Measurements from ENCODE around the gene CCL16. TPM values are rescaled to one million over a fixed set of nuclear protein-coding genes. Genes with fewer than 3 reads are reported as not detected.

Gene CCL16
- total RNA-seq, 1 experiment from 2014 or later: not detected

DNA sequence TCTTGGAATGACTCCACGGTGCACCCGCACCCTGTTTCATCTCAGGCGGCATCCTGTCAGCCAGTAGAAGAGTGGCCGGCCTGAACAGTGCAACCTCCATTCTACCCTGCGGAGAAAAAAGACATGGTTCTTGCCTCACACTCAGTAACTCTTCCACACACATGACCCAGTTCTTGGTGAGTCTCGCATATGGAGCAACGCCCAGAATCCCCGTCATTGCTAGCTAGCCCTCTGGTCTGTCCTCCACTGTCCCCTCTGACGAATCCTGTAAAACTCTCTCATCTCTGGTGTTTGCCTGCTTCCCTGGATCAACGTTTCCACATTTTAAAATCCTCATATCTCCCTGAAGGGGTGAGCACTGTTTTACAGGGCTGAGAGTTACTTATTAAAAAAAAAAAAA, 46.5 kb downstream of the CCL16 start:
- H3K36me3 Mint-ChIP-seq (ENCODE audit: insufficient read depth, unreplicated experiment): peaks cover 7% of the 10 kb centered on the region
- Histone ChIP-seq H3K4me3 (ENCODE audit: low read depth, low read length) (no peak overlapping the region), H3K36me3 (ENCODE audit: control insufficient read depth, insufficient read depth, low read length) (no peaks in the 10 kb centered on the region), H3K27me3 (replicated peaks; ENCODE audit: control insufficient read depth, insufficient read depth, low read length) (no peaks in the 10 kb centered on the region), H3K9me3 (no peaks in the 10 kb centered on the region), H3K4me1 (peaks cover 3% of the 10 kb centered on the region; the same call in 1 of the 2 replicates)
- H3K27ac Mint-ChIP-seq (ENCODE audit: unreplicated experiment): no peak overlapping the region
- no peak overlapping the region for H3K4me3 Mint-ChIP-seq (ENCODE audit: unreplicated experiment)
- ChIA-PET POLR2A (no interaction called here), CTCF (interaction anchor here (0.7 kb wide), 1 partner anchor 205 kb away, joined by 6 read pairs; no protein-coding TSS in a partner anchor)
- no TSS peak for BruUV-seq (replicated peaks)
- peaks cover 14% of the 10 kb centered on the region for H3K4me1 Mint-ChIP-seq (ENCODE audit: low read depth, unreplicated experiment)
- H3K27me3 Mint-ChIP-seq (ENCODE audit: insufficient read depth, unreplicated experiment): no peaks in the 10 kb centered on the region
- DNase-seq: no peak
- no peaks in the 10 kb centered on the region for H3K9me3 Mint-ChIP-seq (ENCODE audit: unreplicated experiment)
- TF ChIP-seq, protein P1, sequence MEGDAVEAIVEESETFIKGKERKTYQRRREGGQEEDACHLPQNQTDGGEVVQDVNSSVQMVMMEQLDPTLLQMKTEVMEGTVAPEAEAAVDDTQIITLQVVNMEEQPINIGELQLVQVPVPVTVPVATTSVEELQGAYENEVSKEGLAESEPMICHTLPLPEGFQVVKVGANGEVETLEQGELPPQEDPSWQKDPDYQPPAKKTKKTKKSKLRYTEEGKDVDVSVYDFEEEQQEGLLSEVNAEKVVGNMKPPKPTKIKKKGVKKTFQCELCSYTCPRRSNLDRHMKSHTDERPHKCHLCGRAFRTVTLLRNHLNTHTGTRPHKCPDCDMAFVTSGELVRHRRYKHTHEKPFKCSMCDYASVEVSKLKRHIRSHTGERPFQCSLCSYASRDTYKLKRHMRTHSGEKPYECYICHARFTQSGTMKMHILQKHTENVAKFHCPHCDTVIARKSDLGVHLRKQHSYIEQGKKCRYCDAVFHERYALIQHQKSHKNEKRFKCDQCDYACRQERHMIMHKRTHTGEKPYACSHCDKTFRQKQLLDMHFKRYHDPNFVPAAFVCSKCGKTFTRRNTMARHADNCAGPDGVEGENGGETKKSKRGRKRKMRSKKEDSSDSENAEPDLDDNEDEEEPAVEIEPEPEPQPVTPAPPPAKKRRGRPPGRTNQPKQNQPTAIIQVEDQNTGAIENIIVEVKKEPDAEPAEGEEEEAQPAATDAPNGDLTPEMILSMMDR (IDR thresholded peaks at IDR 0.05; ENCODE audit: insufficient read depth in 1 of 2, low read depth in 1 of 2, low read length in 1 of 2, severe bottlenecking in 1 of 2, unreplicated experiment in 1 of 2): no peak
- intact Hi-C loops (cut with micrococcal nuclease; ENCODE audit: unreplicated experiment): loop anchor here (5.0 kb wide), 1 partner anchor 87 kb away; no protein-coding TSS in a partner anchor

DNA sequence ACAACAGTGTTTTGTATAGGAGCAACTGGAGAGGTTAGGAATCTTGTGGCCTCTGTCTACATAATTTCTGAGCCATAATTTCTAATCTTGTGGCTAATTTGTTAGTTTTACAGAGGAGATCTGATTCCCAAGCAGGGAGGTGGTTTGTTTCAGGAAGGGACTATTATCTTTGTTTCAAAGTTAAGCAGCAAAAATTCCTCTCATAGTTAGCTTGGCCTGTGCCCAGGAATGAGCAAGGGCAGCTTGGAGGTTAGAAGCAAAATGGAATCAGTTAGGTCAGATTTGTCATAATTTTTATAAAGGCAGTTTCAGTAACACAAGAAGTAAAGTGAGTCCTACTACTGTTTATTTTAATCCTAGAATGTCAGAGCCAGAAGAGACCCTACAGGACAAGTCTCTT, 48.7 kb downstream of the CCL16 start:
- Histone ChIP-seq H3K9me3 (no peaks in the 10 kb centered on the region), H3K27me3 (replicated peaks; ENCODE audit: control insufficient read depth, insufficient read depth, low read length) (no peaks in the 10 kb centered on the region), H3K4me3 (ENCODE audit: low read depth, low read length) (no peak overlapping the region), H3K36me3 (ENCODE audit: control insufficient read depth, insufficient read depth, low read length) (no peaks in the 10 kb centered on the region), H3K4me1 (peaks cover 3% of the 10 kb centered on the region; the same call in 1 of the 2 replicates)
- BruUV-seq (replicated peaks): no TSS peak
- TF ChIP-seq, protein P1 (IDR thresholded peaks at IDR 0.05; ENCODE audit: insufficient read depth in 1 of 2, low read depth in 1 of 2, low read length in 1 of 2, severe bottlenecking in 1 of 2, unreplicated experiment in 1 of 2): no peak
- H3K4me3 Mint-ChIP-seq (ENCODE audit: unreplicated experiment): no peak overlapping the region
- ChIA-PET CTCF (no interaction called here), POLR2A (no interaction called here)
- peaks cover 7% of the 10 kb centered on the region for H3K36me3 Mint-ChIP-seq (ENCODE audit: insufficient read depth, unreplicated experiment)
- H3K4me1 Mint-ChIP-seq (ENCODE audit: low read depth, unreplicated experiment): peaks cover 20% of the 10 kb centered on the region
- no peak for DNase-seq
- no peak overlapping the region for H3K27ac Mint-ChIP-seq (ENCODE audit: unreplicated experiment)
- H3K27me3 Mint-ChIP-seq (ENCODE audit: insufficient read depth, unreplicated experiment): no peaks in the 10 kb centered on the region
- intact Hi-C loops (cut with micrococcal nuclease; ENCODE audit: unreplicated experiment): loop anchor here (5.0 kb wide), 1 partner anchor 85 kb away; no protein-coding TSS in a partner anchor
- H3K9me3 Mint-ChIP-seq (ENCODE audit: unreplicated experiment): no peaks in the 10 kb centered on the region

DNA sequence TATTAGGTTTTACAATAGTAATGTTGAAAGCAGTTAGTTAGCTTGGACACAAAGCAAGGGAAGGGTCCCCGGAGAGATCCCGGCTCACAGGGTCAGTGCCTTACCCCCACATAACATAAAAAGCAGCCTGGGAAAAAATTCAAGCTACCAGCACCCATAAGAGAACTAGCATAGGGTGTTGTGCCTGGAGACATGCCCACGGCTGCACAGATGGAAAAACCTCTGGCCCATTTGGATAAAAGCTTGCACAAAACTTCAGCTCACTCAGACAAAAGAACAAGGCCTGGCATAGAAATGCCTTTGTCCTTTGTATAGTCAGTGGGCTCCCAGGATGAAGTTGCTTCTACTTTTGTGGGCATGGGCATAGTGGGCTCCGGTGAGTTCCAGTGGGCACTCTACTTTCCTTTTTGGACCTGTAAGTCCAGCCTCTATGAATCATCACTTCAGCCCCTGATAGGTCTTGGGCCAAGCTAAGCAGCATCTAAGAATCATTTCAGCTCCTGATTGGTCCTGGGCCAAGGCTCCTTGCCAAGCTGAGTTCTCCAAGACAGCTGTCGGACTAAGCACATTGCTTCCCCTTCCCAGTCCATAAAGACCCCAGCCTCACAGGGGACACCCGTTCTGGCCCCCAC, 49.4 kb downstream of the CCL16 start:
- ChIA-PET POLR2A (no interaction called here), CTCF (interaction anchor here (1.1 kb wide), 1 partner anchor 168 kb away, joined by 3 read pairs; no protein-coding TSS in a partner anchor)
- BruUV-seq (replicated peaks): no TSS peak
- H3K36me3 Mint-ChIP-seq (ENCODE audit: insufficient read depth, unreplicated experiment): peaks cover 7% of the 10 kb centered on the region
- no peak overlapping the region for H3K27ac Mint-ChIP-seq (ENCODE audit: unreplicated experiment)
- H3K9me3 Mint-ChIP-seq (ENCODE audit: unreplicated experiment): no peaks in the 10 kb centered on the region
- intact Hi-C loops (cut with micrococcal nuclease; ENCODE audit: unreplicated experiment): loop anchor here (5.0 kb wide), 1 partner anchor 85 kb away; no protein-coding TSS in a partner anchor
- TF ChIP-seq, protein P1 (IDR thresholded peaks at IDR 0.05; ENCODE audit: insufficient read depth in 1 of 2, low read depth in 1 of 2, low read length in 1 of 2, severe bottlenecking in 1 of 2, unreplicated experiment in 1 of 2): no peak
- DNase-seq: no peak
- H3K4me3 Mint-ChIP-seq (ENCODE audit: unreplicated experiment): no peak overlapping the region
- no peaks in the 10 kb centered on the region for H3K27me3 Mint-ChIP-seq (ENCODE audit: insufficient read depth, unreplicated experiment)
- H3K4me1 Mint-ChIP-seq (ENCODE audit: low read depth, unreplicated experiment): peaks cover 20% of the 10 kb centered on the region
- no peaks in the 10 kb centered on the region for H3K36me3 ChIP-seq (ENCODE audit: control insufficient read depth, insufficient read depth, low read length)
- peaks cover 3% of the 10 kb centered on the region; the same call in 1 of the 2 replicates for H3K4me1 ChIP-seq
- H3K27me3 ChIP-seq (replicated peaks; ENCODE audit: control insufficient read depth, insufficient read depth, low read length): no peaks in the 10 kb centered on the region
- no peak overlapping the region for H3K4me3 ChIP-seq (ENCODE audit: low read depth, low read length)
- H3K9me3 ChIP-seq: no peaks in the 10 kb centered on the region
